K562 (cell line): ENCODE measurements around the gene SENP1.

ENCODE experiments used
- CC2D1A ChIP-seq: fragments of 450-650 bp; IDR thresholded peaks from 2 replicates; pipeline ENCODE4 v1.6.1; 2017; ENCODE audit warnings: mild to moderate bottlenecking
- ESRRA ChIP-seq: fragments of 450-650 bp; IDR thresholded peaks from 2 replicates; pipeline ENCODE4 v1.6.1; 2014; ENCODE audit warnings: low read depth, mild to moderate bottlenecking, moderate library complexity, borderline replicate concordance
- MECOM ChIP-seq: fragments of 250-450 bp; sonication (Bioruptor Pico); IDR thresholded peaks from 2 replicates; pipeline ENCODE4 v1.8.0; 2022; ENCODE audit warnings: inconsistent platforms
- POLR2AphosphoS5 ChIP-seq: IDR thresholded peaks from 2 replicates; pipeline ENCODE4 v1.6.1; 2011; ENCODE audit warnings: mild to moderate bottlenecking, low read depth, low read length, moderate library complexity; ENCODE audit not compliant: control insufficient read depth, insufficient read depth
- SMAD4 ChIP-seq: fragments of 250-450 bp; sonication (Bioruptor Pico); conservative IDR thresholded peaks from 2 replicates; pipeline ENCODE4 v1.8.0; 2021; ENCODE audit warnings: inconsistent platforms, mild to moderate bottlenecking, moderate library complexity
- SUPT5H ChIP-seq: fragments of 450-650 bp; IDR thresholded peaks from 2 replicates; pipeline ENCODE4 v1.6.1; 2016
- TCF7 ChIP-seq: sonication (generic); IDR thresholded peaks from 2 replicates; pipeline ENCODE4 v1.6.1; 2016; ENCODE audit warnings: antibody characterized with exemption, borderline replicate concordance
- ZNF274 ChIP-seq: IDR thresholded peaks from 2 replicates; pipeline ENCODE4 v1.6.1; 2011; ENCODE audit warnings: low read depth, mild to moderate bottlenecking, low read length, moderate library complexity, borderline replicate concordance
- TF ChIP-seq, protein P1 (sequence below), 3 experiments: IDR thresholded peaks in 2 of 3; conservative IDR thresholded peaks in 1 of 3; 2 replicates each; pipeline ENCODE4 v1.5.1; 2011 to 2012; ENCODE audit warnings: low read length in 3 of 3, mild to moderate bottlenecking in 3 of 3, control low read depth in 2 of 3, improper control_type of control experiment in 1 of 3, inconsistent platforms in 1 of 3, low read depth in 1 of 3, mixed read lengths in 1 of 3, moderate library complexity in 1 of 3; ENCODE audit not compliant: insufficient read depth in 2 of 3

GRCh38 chr12:48008950-48009349 lies 96.9 kb downstream of the SENP1 start:
- TF ChIP-seq SUPT5H (no peak), ESRRA (no peak), POLR2AphosphoS5 (no peak), MECOM (no peak), CC2D1A (no peak), ZNF274 (no peak), SMAD4 (CRISPR knock-in tag) (no peak), TCF7 (no peak)
- TF ChIP-seq, protein P1, sequence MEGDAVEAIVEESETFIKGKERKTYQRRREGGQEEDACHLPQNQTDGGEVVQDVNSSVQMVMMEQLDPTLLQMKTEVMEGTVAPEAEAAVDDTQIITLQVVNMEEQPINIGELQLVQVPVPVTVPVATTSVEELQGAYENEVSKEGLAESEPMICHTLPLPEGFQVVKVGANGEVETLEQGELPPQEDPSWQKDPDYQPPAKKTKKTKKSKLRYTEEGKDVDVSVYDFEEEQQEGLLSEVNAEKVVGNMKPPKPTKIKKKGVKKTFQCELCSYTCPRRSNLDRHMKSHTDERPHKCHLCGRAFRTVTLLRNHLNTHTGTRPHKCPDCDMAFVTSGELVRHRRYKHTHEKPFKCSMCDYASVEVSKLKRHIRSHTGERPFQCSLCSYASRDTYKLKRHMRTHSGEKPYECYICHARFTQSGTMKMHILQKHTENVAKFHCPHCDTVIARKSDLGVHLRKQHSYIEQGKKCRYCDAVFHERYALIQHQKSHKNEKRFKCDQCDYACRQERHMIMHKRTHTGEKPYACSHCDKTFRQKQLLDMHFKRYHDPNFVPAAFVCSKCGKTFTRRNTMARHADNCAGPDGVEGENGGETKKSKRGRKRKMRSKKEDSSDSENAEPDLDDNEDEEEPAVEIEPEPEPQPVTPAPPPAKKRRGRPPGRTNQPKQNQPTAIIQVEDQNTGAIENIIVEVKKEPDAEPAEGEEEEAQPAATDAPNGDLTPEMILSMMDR (IDR thresholded peaks at IDR 0.05 in 2 of 3, conservative IDR thresholded peaks at IDR 0.05 in 1 of 3; ENCODE audit: insufficient read depth in 2 of 3, low read depth in 1 of 3, low read length in 3 of 3), result 0 out of 6 replicates have a peak, but pooled peaks of 1 of the 3 experiments have one; percentile 14
